ENCODE measurements around the gene CPNE5. TPM values are rescaled to one million over a fixed set of nuclear protein-coding genes. Genes with fewer than 3 reads are reported as not detected.

CPNE5 gene
- polyA plus RNA-seq, 2 of the 4 experiments (the other 2 are of a cell fraction), result 0.03 to 0.13 TPM

GRCh38 chr6:36829919-36830544, 9.2 kb downstream of the CPNE5 start:
- FAIRE-seq (no peak), DNase-seq (ENCODE audit: low read depth in 1 of 2, low spot score in 1 of 2) (no peak), ATAC-seq (no peak)
- POLR2A ChIA-PET, result no interaction called here
- H3K4me1 ChIP-seq, result no peaks in the 10 kb centered on the region
- no peak for TF ChIP-seq CHD2 (IDR thresholded peaks at IDR 0.05; ENCODE audit: low read length, partially characterized antibody)
- no peak for TF ChIP-seq EP300 (IDR thresholded peaks at IDR 0.05)
- TF ChIP-seq CHD4 (IDR thresholded peaks at IDR 0.05; ENCODE audit: borderline replicate concordance), result no peak
- TF ChIP-seq JUN (IDR thresholded peaks at IDR 0.05), result no peak
- TF ChIP-seq POLR2AphosphoS2 (conservative IDR thresholded peaks at IDR 0.05; ENCODE audit: low read length), result no peak
- TF ChIP-seq SREBF2 (IDR thresholded peaks at IDR 0.05), result no peak
- no peak for TF ChIP-seq RFX5 (IDR thresholded peaks at IDR 0.05)
- no peak for TF ChIP-seq HOXA7 (CRISPR knock-in tag; IDR thresholded peaks at IDR 0.05)
- TF ChIP-seq ELK1 (IDR thresholded peaks at IDR 0.05; ENCODE audit: low read depth, low read length), result no peak
- TF ChIP-seq NPAS2 (CRISPR knock-in tag; IDR thresholded peaks at IDR 0.05; ENCODE audit: borderline replicate concordance), result no peak
- no peak for TF ChIP-seq KDM5A (IDR thresholded peaks at IDR 0.05)
- no peak for TF ChIP-seq MAZ (IDR thresholded peaks at IDR 0.05; ENCODE audit: borderline replicate concordance, low read depth, low read length)
- no peak for TF ChIP-seq FOSL2 (IDR thresholded peaks at IDR 0.05)
- no peak for TF ChIP-seq FOSL2 (CRISPR knock-in tag; IDR thresholded peaks at IDR 0.05)
- no peak for TF ChIP-seq MAFK (IDR thresholded peaks at IDR 0.05; ENCODE audit: partially characterized antibody)
- TF ChIP-seq NR3C1 (IDR thresholded peaks at IDR 0.05), result no peak
- CTCF ChIA-PET, result interaction anchor here (0.8 to 1.5 kb wide), 4 partner anchors 13 to 70 kb away, joined by 3 read pairs; no protein-coding TSS in a partner anchor
- no peak overlapping the region for H3K4me2 ChIP-seq
- no peak overlapping the region for H3K27ac ChIP-seq
- H3K9me3 ChIP-seq, result no peaks in the 10 kb centered on the region
- no peak overlapping the region for H3K4me3 ChIP-seq
- 53% methylated on average over 11 of the region's 11 CpGs for WGBS (ENCODE audit: missing lambda C conversion rate)

- no peak for DNase-seq (ENCODE audit: low read depth in 1 of 2, low spot score in 1 of 2)
- no peak overlapping the region for H3K4me2 ChIP-seq
- H3K4me1 ChIP-seq, result no peaks in the 10 kb centered on the region
- WGBS (ENCODE audit: missing lambda C conversion rate), result 70% methylated on average over 19 of the region's 19 CpGs
- H3K27ac ChIP-seq, result no peak overlapping the region
- H3K9me3 ChIP-seq, result no peaks in the 10 kb centered on the region
- FAIRE-seq, result no peak
- ChIA-PET POLR2A (no interaction called here), CTCF (interaction anchor here (0.7 to 1.1 kb wide), 3 partner anchors 9 to 45 kb away, joined by 3 read pairs; no protein-coding TSS in a partner anchor)
- no peak overlapping the region for H3K4me3 ChIP-seq
- ATAC-seq, result no peak
- TF ChIP-seq POLR2A (IDR thresholded peaks at IDR 0.05; ENCODE audit: low read length) (no peak), CHD4 (IDR thresholded peaks at IDR 0.05; ENCODE audit: borderline replicate concordance) (no peak), RCOR1 (IDR thresholded peaks at IDR 0.05; ENCODE audit: low read depth, low read length) (no peak), RAD21 (conservative IDR thresholded peaks at IDR 0.05 in 1 of 2, IDR thresholded peaks at IDR 0.05 in 1 of 2) (no peak), MAX (IDR thresholded peaks at IDR 0.05) (no peak), HOXB5 (CRISPR knock-in tag; IDR thresholded peaks at IDR 0.05) (no peak), FOSL2 (IDR thresholded peaks at IDR 0.05) (no peak), FOSL2 (CRISPR knock-in tag; IDR thresholded peaks at IDR 0.05) (no peak), JUNB (IDR thresholded peaks at IDR 0.05) (no peak), ZFP36 (IDR thresholded peaks at IDR 0.05; ENCODE audit: borderline replicate concordance, partially characterized antibody) (no peak), HMGXB4 (CRISPR knock-in tag; IDR thresholded peaks at IDR 0.05; ENCODE audit: borderline replicate concordance) (no peak), EHF (CRISPR knock-in tag; IDR thresholded peaks at IDR 0.05) (no peak), NR3C1 (IDR thresholded peaks at IDR 0.05) (no peak), TP53 (CRISPR knock-in tag; IDR thresholded peaks at IDR 0.05) (no peak), KDM5A (IDR thresholded peaks at IDR 0.05) (no peak), ELK1 (IDR thresholded peaks at IDR 0.05; ENCODE audit: low read depth, low read length) (no peak)
These were observed 11.8 kb downstream of the CPNE5 start for GRCh38 chr6:36827261-36828079.
